COLO668 (cell line): ENCODE measurements around the gene C22orf15.
"Not testable (repeated sequence)": the region's sequence is repeated elsewhere in the genome, so short reads cannot be mapped to it uniquely, and the experiment has no call there.

Experiments used
- DNase-seq: peaks from one replicate; lab custom pipeline; 2025; ENCODE audit not compliant: unreplicated experiment; lab: John Stamatoyannopoulos, UW

C22orf15 gene, protein sequence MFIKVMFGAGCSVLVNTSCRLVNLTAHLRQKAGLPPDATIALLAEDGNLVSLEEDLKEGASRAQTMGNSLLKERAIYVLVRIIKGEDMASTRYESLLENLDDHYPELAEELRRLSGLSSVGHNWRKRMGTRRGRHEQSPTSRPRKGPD

DNA sequence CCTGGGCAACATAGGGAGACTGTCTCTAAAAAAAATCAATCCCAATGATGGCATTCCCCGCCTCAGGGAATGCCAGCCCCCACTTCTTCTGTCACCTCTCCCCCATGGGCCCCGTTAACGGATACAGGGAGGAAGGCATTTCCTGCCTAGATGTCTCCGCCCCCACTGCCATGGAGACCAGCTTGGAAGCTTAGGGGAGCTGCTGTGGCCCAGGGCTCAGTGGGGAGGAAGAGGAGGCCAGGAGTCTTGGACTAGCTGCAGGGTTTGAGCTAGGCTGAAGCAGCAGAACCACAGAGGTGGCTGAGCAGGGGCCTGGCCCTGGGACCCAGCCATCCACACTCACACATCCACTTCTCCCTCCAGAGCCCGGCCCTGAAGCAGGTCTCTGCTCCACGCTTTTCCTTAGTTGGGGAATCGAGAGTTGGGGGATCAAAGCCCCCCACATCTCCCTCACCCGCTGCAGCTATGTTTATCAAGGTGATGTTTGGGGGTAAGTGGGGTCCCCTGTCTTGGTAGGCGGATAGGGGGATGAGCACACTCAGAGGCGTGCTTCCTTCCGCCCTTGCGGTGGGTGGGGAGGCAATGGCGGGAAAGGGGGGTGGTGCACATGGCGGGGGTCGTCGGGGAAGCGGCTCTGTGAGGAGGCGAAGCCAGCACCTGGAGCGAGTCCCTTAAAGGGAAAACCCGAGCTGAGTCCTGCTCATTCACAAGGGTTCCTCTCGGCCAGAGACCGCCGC is at the start of gene C22orf15:
TSS of gene C22orf15 (plus strand) at position 149 of the 737 bp plus-strand sequence. CDS start at position 466, 317 bp downstream.
- no peak for DNase-seq

DNA sequence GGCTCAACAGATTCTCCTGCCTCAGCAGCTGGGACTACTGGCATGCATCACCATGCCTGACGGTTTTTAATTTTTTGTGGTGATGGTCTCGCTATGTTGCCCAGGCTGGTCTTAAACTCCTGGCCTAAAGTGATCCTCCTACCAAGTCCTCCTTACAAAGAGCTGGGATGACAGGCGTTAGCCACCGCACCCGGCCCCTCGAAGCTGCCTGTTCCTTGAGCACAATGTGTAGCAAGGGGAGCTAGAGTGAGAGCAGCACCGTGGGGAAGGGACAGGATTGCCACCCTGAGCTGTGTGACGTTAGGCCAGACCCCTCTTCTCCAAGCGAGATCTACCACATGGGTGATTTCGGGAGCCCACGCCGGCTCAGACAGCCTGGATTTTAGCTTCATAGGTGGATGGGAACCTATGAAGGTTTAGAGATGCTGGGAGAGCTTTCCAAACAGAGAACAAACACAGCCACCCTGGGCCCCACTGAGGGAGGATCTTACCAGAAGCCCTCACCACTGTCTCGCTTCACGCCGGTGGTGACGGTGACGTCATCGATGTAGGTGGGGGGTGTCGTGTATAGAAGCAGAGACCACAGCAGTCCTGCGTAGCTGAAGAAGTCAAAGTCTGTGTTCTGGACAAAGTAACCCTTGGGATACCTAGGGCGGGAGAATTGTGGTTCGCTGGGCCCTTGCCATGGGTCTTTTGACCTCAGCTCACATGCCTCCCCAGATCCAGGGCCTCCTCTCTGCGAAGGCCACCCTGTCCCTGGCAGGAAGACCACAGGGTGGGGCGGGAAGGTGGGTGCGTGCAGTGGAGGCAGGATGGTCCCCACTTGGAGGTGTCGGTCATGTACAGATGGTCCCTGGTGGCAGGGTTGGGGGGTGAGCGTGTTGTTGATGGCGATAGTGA is 48.8 kb upstream of the C22orf15 start:
- no peak for DNase-seq

DNA sequence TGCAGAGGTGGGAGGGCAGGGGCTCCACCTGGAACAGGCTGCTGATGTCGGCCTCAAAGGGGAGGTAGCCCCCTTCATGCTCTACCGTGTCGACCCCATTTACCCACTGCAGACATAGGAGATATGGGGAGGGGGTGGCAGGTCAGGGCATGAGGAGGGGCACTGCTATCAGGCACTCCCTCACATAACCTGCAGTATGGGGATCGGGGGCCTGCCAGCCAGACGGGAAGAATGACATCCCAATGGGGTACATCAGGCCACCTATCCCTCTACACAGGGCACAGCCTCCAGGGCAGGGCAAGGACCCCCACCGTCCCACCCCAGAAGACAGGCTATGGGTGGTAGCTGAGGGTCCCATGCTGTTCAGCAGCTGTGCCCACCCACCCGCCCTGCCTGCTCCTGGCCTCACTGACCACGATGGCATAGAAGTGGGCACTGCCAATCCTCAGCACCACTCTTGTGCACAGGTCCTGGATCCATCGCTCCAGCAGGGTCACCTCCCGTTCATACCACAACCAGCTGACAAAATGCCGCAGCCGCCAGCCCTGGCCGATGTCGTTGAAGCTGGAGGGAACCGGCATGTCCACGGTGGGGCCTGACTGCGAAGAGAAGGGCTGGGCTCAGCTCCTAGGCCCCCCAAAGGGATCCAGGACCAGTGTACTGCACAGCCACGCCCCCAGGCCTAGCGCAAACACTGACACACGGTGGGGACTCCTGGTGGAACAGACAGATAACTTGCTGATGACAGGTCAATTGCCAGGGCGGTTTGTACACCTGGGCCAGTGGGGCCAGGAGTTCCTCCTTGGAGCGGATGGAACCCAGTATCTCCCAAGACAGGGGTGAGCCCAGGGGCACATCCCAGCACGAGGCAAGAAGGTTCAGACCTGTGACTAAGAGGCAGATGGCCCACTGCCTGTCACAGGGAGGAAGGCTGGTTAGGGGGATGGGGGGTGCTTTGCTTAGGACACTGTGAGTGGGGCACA is 47.9 kb upstream of the C22orf15 start:
- no peak for DNase-seq

DNA sequence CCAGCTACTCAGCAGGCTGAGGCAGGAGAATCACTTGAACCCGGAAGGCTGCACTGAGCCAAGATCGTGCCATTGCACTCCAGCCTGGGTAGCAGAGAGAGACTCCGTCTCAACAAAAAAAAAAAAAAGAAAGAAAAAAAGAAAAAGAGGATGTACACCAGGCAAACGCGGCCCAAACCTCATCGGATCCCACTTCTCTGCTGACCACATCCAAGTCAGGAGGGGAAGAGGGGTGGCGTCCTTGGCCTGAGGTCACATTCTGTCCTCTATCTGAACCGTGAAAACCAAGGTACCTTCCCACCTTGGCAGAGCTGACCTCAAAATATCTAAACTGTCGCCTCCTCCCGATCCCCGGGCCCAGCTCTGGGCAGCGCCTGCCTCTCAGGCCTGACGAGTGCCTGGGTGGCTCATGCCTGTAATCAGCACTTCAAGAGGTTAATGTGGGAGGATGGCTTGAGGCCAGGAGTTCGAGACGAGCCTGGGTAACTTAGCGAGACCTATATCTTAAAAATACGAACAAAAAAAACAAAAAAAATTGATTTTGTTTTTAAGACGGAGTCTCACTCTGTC is 46.9 kb upstream of the C22orf15 start:
- no peak for DNase-seq

DNA sequence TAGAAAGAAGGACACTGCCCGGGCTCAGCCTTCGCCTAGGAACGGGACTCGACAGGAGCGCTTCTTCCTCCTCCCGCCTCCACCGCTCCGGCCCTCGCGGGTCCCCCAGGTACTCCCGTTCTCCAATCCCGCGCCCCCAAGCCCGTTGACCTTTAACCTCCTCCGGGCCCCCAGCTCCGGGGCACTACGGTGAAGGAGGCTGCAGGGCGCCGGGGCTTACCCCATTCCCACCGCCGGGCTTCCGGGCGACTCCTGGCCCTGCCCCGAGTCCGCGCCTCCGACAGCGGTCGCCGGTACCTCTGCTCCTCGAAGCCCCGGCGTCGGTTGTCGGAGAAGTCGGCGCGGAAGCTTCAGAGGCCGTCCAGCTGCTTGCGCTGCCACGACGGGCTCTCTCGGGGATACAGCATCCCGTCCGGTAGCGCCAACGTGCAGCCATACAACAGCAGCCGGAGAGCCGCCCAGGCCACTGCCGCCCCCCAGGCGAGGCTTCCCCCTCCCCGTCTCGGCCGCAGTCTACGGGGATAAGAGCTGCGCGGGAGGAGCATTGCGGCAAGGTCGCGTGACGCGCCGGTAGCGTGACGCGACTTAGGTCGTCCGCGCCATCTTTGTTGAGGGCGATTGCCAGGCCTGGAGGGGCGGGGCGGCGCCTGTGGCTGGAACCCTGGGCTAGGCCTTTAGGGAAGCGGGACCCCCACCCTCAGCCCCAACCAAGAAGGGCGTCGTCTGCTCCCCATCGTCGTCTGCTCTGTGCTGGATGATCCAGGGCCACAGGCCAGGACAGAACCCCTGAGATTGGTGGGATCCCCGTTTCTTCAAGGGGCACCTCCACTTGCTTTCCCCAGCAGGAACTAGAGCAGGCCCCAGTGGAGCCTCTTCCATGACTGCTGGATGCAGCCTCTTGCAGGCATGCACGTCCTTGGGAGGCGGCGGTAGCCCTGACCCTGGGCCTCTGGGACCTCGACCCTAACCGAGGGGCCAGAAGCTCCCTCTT is 45.7 kb upstream of the C22orf15 start:
- DNase-seq, result peak; percentile 89

DNA sequence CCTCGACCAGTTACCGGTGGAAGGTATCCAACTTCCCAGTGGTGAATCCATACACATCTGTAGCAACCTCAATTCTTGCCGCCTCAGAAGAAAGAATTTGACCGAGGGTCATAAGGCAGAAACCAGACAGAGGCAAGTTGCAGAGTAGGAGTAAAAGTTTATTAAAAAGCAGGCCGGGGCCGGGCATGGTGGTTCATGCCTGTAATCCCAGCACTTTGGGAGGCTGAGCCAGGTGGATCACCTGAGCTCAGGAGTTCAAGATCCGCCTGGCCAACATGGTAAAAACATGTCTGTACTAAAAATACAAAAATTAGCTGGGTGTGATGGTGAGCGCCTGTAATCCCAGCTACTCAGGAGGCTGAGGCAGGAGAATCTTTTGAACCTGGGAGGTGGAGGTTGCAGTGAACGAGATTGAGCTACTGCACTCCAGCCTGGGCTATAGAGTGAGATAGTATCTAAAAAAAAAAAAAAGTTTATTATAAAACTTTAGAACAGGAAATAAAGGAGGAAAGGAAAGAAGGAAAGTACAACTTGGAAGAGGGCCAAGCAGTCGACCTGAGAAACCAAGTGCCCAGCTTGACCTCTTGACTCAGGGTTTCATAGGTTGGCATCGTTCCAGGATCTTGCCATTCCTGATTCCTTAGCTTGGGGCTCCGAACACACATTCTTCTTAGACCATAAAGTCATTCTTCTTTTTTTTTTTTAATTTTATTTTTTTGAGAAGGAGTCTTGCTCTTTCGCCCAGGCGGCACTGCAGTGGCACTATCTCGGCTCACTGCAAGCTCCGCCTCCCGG is 44.2 kb upstream of the C22orf15 start:
- no peak for DNase-seq

DNA sequence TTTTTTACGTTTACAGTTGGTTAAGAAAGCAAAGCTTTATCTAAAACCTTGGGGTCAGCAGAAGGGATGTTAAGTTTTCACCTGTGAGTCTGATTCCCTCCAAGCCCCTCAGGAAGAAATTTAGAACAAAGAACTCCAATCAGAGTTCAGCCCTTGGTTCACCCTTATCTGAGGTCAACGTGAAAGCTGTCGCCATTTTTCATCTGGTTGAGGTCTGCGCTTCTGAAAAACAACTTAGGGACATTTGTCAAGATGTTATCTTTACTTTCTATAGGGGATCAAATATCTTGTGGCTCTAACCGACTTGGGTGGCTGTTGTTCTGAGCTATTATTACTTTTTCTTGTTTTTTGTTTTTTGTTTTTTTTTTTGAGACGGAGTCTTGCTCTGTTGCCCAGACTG is 41.9 kb upstream of the C22orf15 start:
- DNase-seq, result no peak

DNA sequence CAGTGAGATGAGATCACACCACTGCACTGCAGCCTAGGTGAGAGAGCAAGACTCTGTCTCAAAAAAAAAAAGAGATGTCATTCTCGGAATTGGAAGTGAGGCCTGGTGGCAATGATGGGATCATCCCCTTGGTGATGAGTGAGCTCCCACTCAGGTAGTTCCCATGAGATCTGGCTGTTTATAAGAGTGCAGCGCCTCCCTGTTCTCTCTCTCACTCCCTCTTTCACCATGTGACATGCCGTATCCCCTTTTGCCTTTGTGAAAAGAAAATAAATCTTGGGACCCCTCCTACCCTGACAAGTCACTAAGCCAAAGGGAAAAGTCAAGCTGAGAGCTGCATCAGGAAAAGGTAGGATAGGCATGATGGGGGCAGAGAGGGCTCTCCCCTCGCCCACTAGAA is 40.6 kb upstream of the C22orf15 start:
- DNase-seq, result no peak

DNA sequence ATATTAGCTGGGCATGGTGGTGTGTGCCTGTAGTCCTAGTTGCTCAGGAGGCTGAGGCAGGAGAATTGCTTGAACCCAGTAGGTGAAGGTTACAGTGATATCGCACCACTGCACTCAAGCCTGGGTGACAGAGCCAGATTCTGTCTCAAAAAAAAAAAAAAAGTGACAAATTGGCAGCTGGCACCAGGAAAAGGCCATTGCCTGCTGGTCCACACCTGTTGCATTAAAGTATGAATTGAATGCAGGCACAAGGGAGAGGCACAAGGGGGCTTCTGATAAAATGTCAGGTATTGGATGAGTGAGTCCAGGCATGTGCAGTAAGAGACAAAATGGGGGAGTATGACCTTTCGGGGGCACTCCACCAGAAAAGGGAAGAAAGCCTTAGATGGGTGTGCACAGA is 40.1 kb upstream of the C22orf15 start:
- DNase-seq, result no peak

DNA sequence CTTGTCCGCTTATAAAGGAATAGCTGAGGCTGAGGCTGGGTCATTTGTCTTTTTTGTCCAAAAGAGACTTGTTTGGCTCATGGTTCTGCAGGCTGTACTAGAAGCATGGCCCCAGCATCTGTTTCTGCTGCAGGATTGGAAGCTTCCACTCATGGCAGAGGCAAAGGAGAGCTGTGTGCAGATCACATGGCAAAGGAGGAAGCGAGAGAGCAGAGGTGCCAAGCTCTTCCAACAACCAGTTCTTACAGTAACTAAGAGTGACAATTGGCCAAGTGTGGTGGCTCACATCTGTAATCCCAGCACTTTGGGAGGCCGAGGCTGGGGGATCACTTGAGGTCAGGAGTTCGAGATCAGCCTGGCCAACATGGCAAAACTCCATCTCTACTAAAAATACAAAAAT is 34.7 kb upstream of the C22orf15 start:
- DNase-seq, result not testable (repeated sequence)

DNA sequence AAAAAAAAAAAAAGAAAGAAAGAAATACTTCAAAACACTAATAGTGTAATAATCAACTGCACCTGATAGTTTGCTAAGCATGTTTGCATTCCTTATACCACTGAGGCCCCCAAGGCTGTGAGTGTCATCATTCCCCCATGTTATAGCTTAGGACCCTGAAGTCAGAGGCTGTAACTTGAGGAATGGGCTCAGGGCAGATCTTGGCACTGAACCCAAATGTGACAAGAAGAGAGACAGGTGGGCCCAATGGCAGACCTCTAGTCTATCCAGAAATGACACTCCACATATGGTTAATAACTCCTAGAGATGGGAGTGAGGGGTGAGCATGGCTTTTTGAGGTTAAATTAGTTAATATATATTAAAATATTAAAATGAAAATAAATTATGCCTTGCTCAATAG is 25.1 kb upstream of the C22orf15 start:
- DNase-seq, result no peak

DNA sequence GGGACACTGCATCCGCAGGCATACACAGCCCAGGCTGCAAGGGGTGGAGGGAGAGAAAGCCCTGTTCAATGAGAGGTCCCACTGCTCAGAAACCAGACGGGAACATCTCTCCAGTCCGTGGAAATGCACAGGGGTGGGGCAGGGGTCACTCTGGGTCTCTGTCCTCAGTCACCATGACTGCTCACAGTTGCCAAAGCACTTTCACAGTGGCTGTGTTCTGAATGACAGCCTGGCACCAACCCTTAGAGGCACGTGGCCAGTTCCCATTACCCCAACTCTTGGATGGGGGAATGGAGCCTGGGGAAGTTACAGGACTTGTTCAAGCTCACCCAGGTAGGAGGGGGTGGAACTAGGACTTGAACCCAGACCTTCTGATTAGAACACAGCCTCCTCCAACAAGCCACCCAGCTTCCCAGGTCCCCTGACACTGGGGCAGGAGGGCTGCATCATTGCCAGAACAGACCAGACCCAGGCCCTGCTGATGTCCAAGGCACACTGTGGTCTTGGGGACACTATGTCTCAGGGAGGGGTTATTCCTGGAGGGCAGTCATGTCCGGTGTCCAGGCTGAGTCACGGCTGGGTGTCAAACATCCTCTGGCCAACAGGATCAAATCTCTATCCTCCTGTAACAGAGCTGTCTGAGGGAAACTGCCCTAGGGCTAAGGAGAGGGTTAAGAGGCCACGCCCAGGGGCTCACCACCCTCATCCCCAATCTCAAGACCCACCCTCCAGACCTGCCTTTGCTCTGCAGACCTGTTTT is 20.1 kb upstream of the C22orf15 start:
- no peak for DNase-seq

DNA sequence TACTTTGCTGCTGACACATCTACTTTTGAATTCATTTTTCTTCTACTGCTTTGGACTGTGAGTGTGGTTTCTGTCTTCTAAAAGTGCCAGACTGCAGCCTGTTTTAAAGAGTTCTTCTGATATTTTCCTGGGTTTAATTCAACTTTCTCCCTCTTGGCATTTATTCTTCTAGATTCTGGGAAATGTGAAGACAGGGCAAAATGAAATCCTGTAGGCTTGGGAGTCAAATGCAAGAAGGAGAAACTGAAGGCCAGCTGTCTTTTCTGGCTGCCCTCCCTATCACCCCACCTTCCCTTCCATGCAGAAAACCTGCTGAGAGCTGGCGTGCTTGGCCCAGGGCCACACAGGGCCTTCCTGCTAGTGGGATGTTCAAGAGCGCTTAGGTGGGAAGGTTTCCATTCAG is 19.5 kb upstream of the C22orf15 start:
- DNase-seq, result no peak

DNA sequence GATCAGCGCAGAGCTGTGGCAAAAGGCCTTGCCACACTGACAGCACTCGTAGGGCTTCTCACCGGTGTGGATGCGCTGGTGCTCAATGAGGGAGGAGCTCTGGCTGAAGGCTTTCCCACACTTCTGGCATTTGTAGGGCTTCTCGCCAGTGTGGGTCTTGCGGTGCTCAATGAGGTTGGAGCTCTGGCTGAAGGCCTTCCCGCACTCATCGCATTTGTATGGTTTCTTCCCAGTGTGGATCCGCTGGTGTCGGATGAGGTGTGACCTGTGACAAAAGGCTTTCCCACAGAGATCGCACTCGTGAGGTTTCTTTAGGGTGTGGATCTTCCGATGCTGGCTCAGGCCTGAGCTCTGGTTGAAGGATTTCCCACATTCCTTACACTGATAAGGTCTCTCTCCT is 18.8 kb upstream of the C22orf15 start:
- DNase-seq, result no peak

DNA sequence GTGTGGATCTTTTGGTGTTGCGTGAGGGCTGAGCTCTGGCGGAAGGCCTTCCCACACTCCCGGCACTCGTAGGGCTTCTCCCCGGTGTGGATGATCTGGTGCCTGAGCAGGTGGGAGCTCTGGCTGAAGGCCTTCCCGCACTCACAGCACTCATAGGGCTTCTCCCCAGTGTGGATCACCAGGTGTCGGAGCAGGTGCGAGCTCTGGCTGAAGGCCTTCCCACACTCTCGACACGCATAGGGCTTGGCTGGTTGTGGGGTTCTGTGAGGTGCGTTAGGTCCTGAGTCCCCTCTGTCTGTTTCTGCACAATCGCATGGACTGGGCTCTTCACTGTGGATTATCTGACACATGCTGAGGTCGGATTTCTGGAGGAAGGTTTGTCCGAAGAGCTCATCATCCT is 18.3 kb upstream of the C22orf15 start:
- DNase-seq, result no peak

DNA sequence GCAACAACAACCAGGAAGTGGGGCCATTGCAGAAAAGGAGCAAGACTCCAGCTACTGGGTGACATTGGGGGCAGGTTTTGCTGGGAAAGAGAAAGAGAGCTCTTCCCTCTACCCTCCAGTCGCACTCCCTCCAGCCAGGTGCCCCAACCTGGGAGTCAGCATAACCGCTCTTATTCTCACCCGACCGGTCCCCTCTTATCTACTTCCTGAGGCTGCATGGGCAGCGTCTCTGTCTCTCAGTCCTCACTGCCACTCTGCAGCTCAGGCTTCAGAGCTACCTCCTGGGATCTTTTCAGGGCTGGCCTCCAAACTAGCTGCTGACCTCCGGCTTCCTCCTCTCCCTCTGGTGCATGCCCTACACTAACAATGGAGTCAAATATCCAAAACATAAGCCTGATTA is 17.0 kb upstream of the C22orf15 start:
- DNase-seq, result no peak

DNA sequence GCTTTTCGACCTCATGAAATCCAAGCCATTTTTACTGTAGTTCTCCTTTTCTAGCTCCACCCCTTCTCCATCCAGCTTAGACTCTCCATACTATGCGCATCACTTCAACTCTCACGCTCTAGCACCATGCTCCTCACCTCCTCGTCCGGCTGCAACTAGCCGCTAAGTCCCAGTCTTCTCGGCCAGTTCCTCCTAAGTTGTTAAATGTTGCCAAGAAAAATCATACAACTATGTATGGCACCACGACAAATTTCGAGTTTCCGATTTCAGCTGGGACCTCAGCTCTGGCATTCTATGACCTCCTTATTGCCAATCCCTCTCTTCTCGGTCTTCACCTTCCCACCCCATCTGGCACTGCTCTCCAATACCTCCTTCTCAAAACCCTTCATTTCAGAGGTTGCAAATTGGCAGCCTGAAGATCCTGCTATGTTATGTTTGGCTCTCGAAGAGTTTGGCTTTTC is 12.9 kb upstream of the C22orf15 start:
- no peak for DNase-seq

DNA sequence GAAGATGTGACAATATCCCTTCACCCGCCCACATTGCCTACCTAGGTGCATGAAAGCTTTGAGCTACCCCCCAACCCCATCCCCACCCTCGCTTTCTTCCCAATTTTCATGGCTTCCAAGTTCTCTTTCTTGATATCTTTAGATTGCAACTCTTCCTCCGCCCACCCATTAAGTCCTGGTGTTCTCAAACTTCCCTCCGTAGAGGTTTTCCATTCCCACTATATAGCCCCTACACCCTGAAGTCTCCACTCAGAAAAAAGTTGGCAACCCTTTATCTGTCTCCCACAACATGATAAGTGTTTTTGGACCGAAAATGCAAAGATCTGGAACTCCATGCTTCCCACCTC is 12.4 kb upstream of the C22orf15 start:
- DNase-seq, result no peak
